Heart right ventricle (tissue), 16 donors: ENCODE results near the gene NCSTN. TPM values are rescaled to one million over a fixed set of nuclear protein-coding genes. Genes with fewer than 3 reads are reported as not detected.

Source experiments
- ATAC-seq, 8 donors: fragments of 200-7000 bp; cut with Tn5 transposase; one replicate each; pipeline ENCODE4 v1.9.1; 2020; ENCODE audit warnings: mild to moderate bottlenecking in 8 of 8, moderate library complexity in 8 of 8, moderate number of reproducible peaks in 1 of 8
- DNase-seq, 2 donors: peaks; one replicate each; pipeline ENCODE4 v3.0.0-alpha.2; 2020
- H3K27ac ChIP-seq, 10 donors: fragments of 200-600 bp; sonication (generic) in 2 of 10; one replicate each; pipeline versions ENCODE4 v1.5.0 to v1.8.0; 2020 to 2022; ENCODE audit warnings: mild to moderate bottlenecking in 3 of 10
- H3K27me3 ChIP-seq, 7 donors: fragments of 200-600 bp; one replicate each; pipeline ENCODE4 v1.8.0; 2021 to 2022; ENCODE audit warnings: mild to moderate bottlenecking in 2 of 7
- H3K36me3 ChIP-seq, 9 donors: fragments of 200-600 bp; sonication (generic) in 1 of 9; one replicate each; pipeline versions ENCODE4 v1.5.0 to v1.8.0; 2020 to 2022; ENCODE audit warnings: mild to moderate bottlenecking in 2 of 9
- H3K4me1 ChIP-seq, 9 donors: fragments of 200-600 bp; sonication (generic) in 1 of 9; one replicate each; pipeline versions ENCODE4 v1.5.0 to v1.8.0; 2020 to 2022; ENCODE audit warnings: mild to moderate bottlenecking in 4 of 9
- H3K4me3 ChIP-seq, 10 donors: fragments of 200-600 bp; sonication (generic) in 2 of 10; one replicate each; pipeline versions ENCODE4 v1.5.0 to v1.8.0; 2020 to 2022; ENCODE audit warnings: mild to moderate bottlenecking in 7 of 10, moderate library complexity in 2 of 10
- H3K9me3 ChIP-seq, 11 donors: fragments of 200-600 bp in 10 of 11; sonication (generic) in 2 of 11; one replicate each; pipeline versions ENCODE4 v1.5.0 to v1.8.0; 2013 to 2022; ENCODE audit warnings: mild to moderate bottlenecking in 2 of 11, control low read depth in 1 of 11, moderate library complexity in 1 of 11
- CTCF ChIP-seq, 9 donors: fragments of 200-600 bp; sonication (generic) in 2 of 9; IDR thresholded peaks; one replicate each; pipeline versions ENCODE4 v1.5.0 to v1.8.0; 2021 to 2022; ENCODE audit warnings: antibody characterized with exemption in 9 of 9, mild to moderate bottlenecking in 5 of 9, moderate library complexity in 1 of 9
- WGBS, 2 donors: extraction: QIAGEN DNeasy Blood & Tissue Kit; methylation state at CpG; one replicate each; pipeline ENCODE4 v1.1.7; 2013; ENCODE audit warnings: inconsistent platforms in 1 of 2; 5-methylcytosine and 5-hydroxymethylcytosine counted together
- intact Hi-C, 10 donors: fragments of 100-400 bp; cut with DNase I; formaldehyde crosslinking; loops; one replicate each; pipeline versions ENCODE4 v1.11.1 to v1.14.2; 2022
- polyA plus RNA-seq, 2 donors: library from polyadenylated mRNA; stranded (reverse); fragments of 200-250 nt; gene quantifications; one replicate each; pipeline ENCODE4 v1.2.3, GENCODE V29; 2013
- total RNA-seq, 10 donors: library from RNA; stranded (reverse); fragmentation: NEBNext Ultra II Directional in 3 of 10; extraction: Animal tissue kit (Norgen Biotek cat#: 25700) in 3 of 10; gene quantifications; one replicate each; pipeline versions ENCODE4 v1.2.1 to v1.2.4, GENCODE V29; 2021 to 2023
- donor health status: Arrhythmogenic right ventricular cardiomyopathy.
- donor health status: ischemic (EF 13 %, LVEDD 7.1; RV severe dilation, severe dysfunction).
- donor health status: healthy with polysubstance abuse.
- donor health status: DM: no; HTN: yes; CAD: no.
- donor health status: DM: no; HTN: no; CAD: no.
- donor health status: ischemic (EF 25% LVEDD 6.9; RV normal size, moderate dysfunction).
- donor health status: ischemic (EF 25% LVEDD 5.7; RV mildly dilated, moderate dysfunction).
- donor health status: healthy.
- donor health status: DM: yes; HTN: yes; CAD: no.
- donor health status: Ischemic cardiomyopathy.
- donor health status: ischemic (EF 35%, LVEDD 5.7; RV mildly dilated, moderate dysfunction).
- donor health status: nonischemic (EF 11% LVEDD 7.7; RV severe dilation, severe dysfunction).
- donor health status: DM: yes; HTN: yes; CAD: no.
- donor health status: PGD.
- donor health status: ischemic (EF 29% LVEDD 5.4; RV normal size, mild dysfunction).
- donor health status: nonischemic (EF 23%, LVEDD 6.1; RV moderate dilation, normal function).

The NCSTN gene
- total and polyA plus RNA-seq, 12 donors = 40.2 to 87.9 (median 70.2) TPM

- TF ChIP-seq CTCF (IDR thresholded peaks at IDR 0.05) = no peak
- 81 to 86% methylated on average over 4 of the region's 4 CpGs for WGBS, 2 donors
These were observed 14.9 kb downstream of the NCSTN start for GRCh38 chr1:160358073-160358472.

GRCh38 chr1:160359559-160360226 lies 16.5 kb downstream of the NCSTN start:
- Histone ChIP-seq H3K4me3 (no peak overlapping the region), H3K27me3 (no peaks in the 10 kb centered on the region), H3K9me3 (no peaks in the 10 kb centered on the region), H3K27ac (no peak overlapping the region), H3K4me1 (no peaks in the 10 kb centered on the region), H3K36me3 (peaks cover 0 to 66% (median 41%) of the 10 kb centered on the region in 9 donors)
- DNase-seq = no peak
- 85 to 86% methylated on average over 9 of the region's 9 CpGs for WGBS, 2 donors
- ATAC-seq = no peak
- intact Hi-C loops = loop anchor here in 1 of 10 donors (1.0 kb wide), 1 partner anchor 13 kb away; no protein-coding TSS in a partner anchor
- no peak for TF ChIP-seq CTCF (IDR thresholded peaks at IDR 0.05)

More at GRCh38 chr1:160358073-160358472, 14.9 kb downstream of the NCSTN start:
- Histone ChIP-seq H3K4me3 (no peak overlapping the region), H3K9me3 (no peaks in the 10 kb centered on the region), H3K27me3 (no peaks in the 10 kb centered on the region), H3K27ac (no peak overlapping the region), H3K36me3 (peaks cover 0 to 82% (median 54%) of the 10 kb centered on the region in 9 donors), H3K4me1 (no peaks in the 10 kb centered on the region)
- intact Hi-C loops = no loop called here
- no peak for DNase-seq
- no peak for ATAC-seq

GRCh38 chr1:160360227-160360695 lies 17.1 kb downstream of the NCSTN start:
- H3K27ac ChIP-seq = no peak overlapping the region
- H3K4me1 ChIP-seq = no peaks in the 10 kb centered on the region
- ATAC-seq (peak in 1 of 8 donors; percentile 13), DNase-seq (no peak)
- intact Hi-C loops = no loop called here
- peaks cover 0 to 60% (median 37%) of the 10 kb centered on the region in 9 donors for H3K36me3 ChIP-seq
- no peak overlapping the region for H3K4me3 ChIP-seq
- no peaks in the 10 kb centered on the region for H3K27me3 ChIP-seq
- TF ChIP-seq CTCF (IDR thresholded peaks at IDR 0.05) = no peak
- H3K9me3 ChIP-seq = no peaks in the 10 kb centered on the region
- WGBS, 2 donors = 77 to 86% methylated on average over 8 of the region's 8 CpGs

GRCh38 chr1:160361199-160361598 lies 18.0 kb downstream of the NCSTN start:
- no peak for ATAC-seq
- H3K27me3 ChIP-seq = no peaks in the 10 kb centered on the region
- peaks cover 0 to 51% (median 27%) of the 10 kb centered on the region in 9 donors for H3K36me3 ChIP-seq
- DNase-seq = no peak
- H3K27ac ChIP-seq = no peak overlapping the region
- WGBS, 2 donors = 72 to 87% methylated on average over 2 of the region's 2 CpGs
- no peak overlapping the region for H3K4me3 ChIP-seq
- intact Hi-C loops = no loop called here
- no peak for TF ChIP-seq CTCF (IDR thresholded peaks at IDR 0.05)
- no peaks in the 10 kb centered on the region for H3K9me3 ChIP-seq
- no peaks in the 10 kb centered on the region for H3K4me1 ChIP-seq
